HUES64 (cell line): ENCODE results near the gene CFAP119. TPM values are rescaled to one million over a fixed set of nuclear protein-coding genes. Genes with fewer than 3 reads are reported as not detected.
"Not testable (repeated sequence)": the region's sequence is repeated elsewhere in the genome, so short reads cannot be mapped to it uniquely, and the experiment has no call there.

ENCODE experiments used
- H3K27ac ChIP-seq: 2 replicates; pipeline ENCODE4 v1.7.0; 2013; ENCODE audit warnings: low read depth, low read length, inconsistent platforms
- H3K27me3 ChIP-seq: 2 replicates; pipeline ENCODE4 v1.6.1; 2013; ENCODE audit warnings: mild to moderate bottlenecking, low read length; ENCODE audit not compliant: insufficient read depth
- H3K36me3 ChIP-seq: 2 replicates; pipeline ENCODE4 v1.6.1; 2013; ENCODE audit warnings: mild to moderate bottlenecking, low read length; ENCODE audit not compliant: insufficient read depth
- H3K4me1 ChIP-seq: 2 replicates; pipeline ENCODE4 v1.6.1; 2013; ENCODE audit warnings: mild to moderate bottlenecking, low read length, moderate library complexity; ENCODE audit not compliant: insufficient read depth
- H3K4me3 ChIP-seq: 2 replicates; pipeline ENCODE4 v1.5.1; 2013; ENCODE audit warnings: mild to moderate bottlenecking, low read length, moderate library complexity
- H3K9ac ChIP-seq: 2 replicates; pipeline ENCODE4 v1.6.1; 2013; ENCODE audit warnings: mild to moderate bottlenecking, low read depth, low read length
- H3K9me3 ChIP-seq: 2 replicates; pipeline ENCODE4 v1.6.1; 2013; ENCODE audit warnings: low read depth, low read length; ENCODE audit not compliant: insufficient read depth
- WGBS: fragments of 150-250, 120-280 bp; methylation state at CpG from one replicate; pipeline ENCODE4 v1.1.7; 2013; ENCODE audit warnings: missing lambda C conversion rate; 5-methylcytosine and 5-hydroxymethylcytosine counted together
- polyA plus RNA-seq, 2 experiments: library from polyadenylated mRNA; stranded (reverse); fragments of 50-300 nt; gene quantifications; one replicate each; pipeline ENCODE4 v1.2.3, GENCODE V29; 2013

Gene CFAP119
- polyA plus RNA-seq (2013, experiment 1 of 2) = 3.5 TPM
- 2.4 TPM for polyA plus RNA-seq (2013, experiment 2 of 2)

- WGBS = 1% methylated on average over 60 of the region's 60 CpGs
- no peaks in the 10 kb centered on the region for H3K27me3 ChIP-seq
- H3K4me3 ChIP-seq = peak within 1 kb of the TSS; percentile 96
- peaks cover 9% of the 10 kb centered on the region; the same call in 1 of the 2 replicates for H3K4me1 ChIP-seq
- peak within 1 kb of the TSS; percentile 91 for H3K9ac ChIP-seq
- peaks cover 52% of the 10 kb centered on the region for H3K36me3 ChIP-seq
- H3K9me3 ChIP-seq = no peaks in the 10 kb centered on the region
- H3K27ac ChIP-seq = peak within 1 kb of the TSS; percentile 60
Observed at GRCh38 chr16:30761928-30762902, at the start of gene CFAP119, which contains the start of gene RNF40. CFAP119 (minus strand) TSS chr16:30762062; CDS start chr16:30761748, 314 bp downstream. RNF40 (plus strand) TSS chr16:30762322; CDS start chr16:30762546, 224 bp downstream.

- WGBS = 79% methylated on average over 5 of the region's 5 CpGs
- not testable (repeated sequence) for H3K4me3 ChIP-seq, H3K9ac ChIP-seq, H3K36me3 ChIP-seq, H3K4me1 ChIP-seq, H3K9me3 ChIP-seq, H3K27ac ChIP-seq
- H3K27me3 ChIP-seq = peaks cover 55% of the 10 kb centered on the region
Observed at GRCh38 chr16:30809675-30810074, 47.8 kb upstream of the CFAP119 start.

DNA sequence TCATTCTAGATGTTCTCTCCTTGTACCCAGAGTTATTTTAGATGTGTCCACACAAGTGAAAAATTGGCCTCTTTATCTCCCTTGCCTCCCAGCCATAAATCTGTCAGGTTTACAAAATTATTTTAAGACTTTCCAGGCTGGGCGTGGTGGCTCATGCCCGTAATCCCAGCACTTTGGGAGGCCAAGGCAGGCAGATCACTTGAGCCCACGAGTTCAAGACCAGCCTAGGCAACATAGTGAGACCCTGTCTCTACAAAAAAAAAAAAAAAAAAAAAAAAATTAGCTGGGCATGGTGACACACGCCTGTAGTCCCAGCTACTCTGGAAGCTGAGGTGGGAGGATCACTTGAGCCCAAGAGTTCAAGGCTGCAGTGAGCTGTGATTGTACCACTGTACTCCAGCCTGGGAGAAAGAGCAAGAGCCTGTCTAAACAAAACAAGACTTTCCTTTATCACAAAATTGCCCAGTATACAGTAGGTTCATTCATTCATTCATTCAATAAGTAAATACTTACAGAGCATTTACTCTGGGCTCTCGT is 47.1 kb upstream of the CFAP119 start:
- H3K27ac ChIP-seq, H3K9ac ChIP-seq, H3K36me3 ChIP-seq, H3K4me3 ChIP-seq, H3K4me1 ChIP-seq, H3K9me3 ChIP-seq: not testable (repeated sequence)
- H3K27me3 ChIP-seq = peaks cover 57% of the 10 kb centered on the region
- 61% methylated on average over 4 of the region's 5 CpGs for WGBS

DNA sequence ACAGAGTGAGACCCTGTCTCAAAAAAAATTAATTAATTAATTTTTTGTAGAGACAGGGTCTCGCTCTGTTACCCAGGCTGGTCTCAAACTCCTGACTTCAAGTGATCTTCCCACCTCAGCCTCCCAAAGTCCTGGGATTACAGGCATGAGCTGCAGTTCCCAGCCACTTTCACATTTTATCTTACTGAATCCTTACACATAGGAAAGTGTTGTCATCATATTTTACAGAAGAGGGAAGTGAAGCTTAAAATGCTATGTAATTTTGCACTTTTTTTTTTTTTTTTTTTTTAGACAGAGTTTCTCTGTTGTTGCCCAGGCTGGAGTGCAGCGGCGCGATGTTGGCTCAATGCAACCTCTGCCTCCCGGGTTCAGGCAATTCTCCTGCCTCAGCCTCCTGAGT is 46.3 kb upstream of the CFAP119 start:
- H3K36me3 ChIP-seq = no peaks in the 10 kb centered on the region

GRCh38 chr16:30805370-30806169 is 43.7 kb upstream of the CFAP119 start:
- H3K27ac ChIP-seq = peak overlapping the region; percentile 72
- peak overlapping the region; percentile 84 for H3K4me3 ChIP-seq
- peak overlapping the region; percentile 85 for H3K9ac ChIP-seq
- H3K9me3 ChIP-seq = no peaks in the 10 kb centered on the region
- no peaks in the 10 kb centered on the region for H3K36me3 ChIP-seq
- H3K27me3 ChIP-seq = peaks cover 60% of the 10 kb centered on the region
- H3K4me1 ChIP-seq = peaks cover 5% of the 10 kb centered on the region; the same call in 1 of the 2 replicates
- 2% methylated on average over 62 of the region's 62 CpGs for WGBS

More for the DNA sequence above, 46.3 kb upstream of the CFAP119 start:
- Histone ChIP-seq H3K9me3 (no peaks in the 10 kb centered on the region), H3K27me3 (peaks cover 63% of the 10 kb centered on the region), H3K4me3 (no peak overlapping the region), H3K27ac (no peak overlapping the region), H3K9ac (no peak overlapping the region), H3K4me1 (peaks cover 5% of the 10 kb centered on the region; the same call in 1 of the 2 replicates)
- WGBS = 98% methylated on average over 5 of the region's 5 CpGs

DNA sequence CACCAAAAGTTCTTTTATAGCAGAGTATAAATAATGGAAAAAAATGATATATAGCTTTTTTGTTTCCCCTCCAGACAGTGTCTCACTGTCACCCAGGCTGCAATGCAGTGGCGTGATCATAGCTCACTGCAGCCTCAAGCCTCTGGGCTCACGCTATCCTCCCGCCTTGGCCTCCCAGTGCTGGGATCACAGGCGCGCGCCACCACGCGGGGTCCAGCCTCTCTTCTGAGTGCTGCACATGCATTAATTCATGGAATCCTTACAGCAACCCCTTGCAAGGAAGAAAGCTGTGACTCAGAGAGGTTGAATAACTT is 43.2 kb upstream of the CFAP119 start:
- Histone ChIP-seq H3K36me3 (no peaks in the 10 kb centered on the region), H3K4me3 (peak overlapping the region; percentile 84), H3K9ac (peak overlapping the region; percentile 85), H3K9me3 (no peaks in the 10 kb centered on the region), H3K27ac (no peak overlapping the region), H3K27me3 (peaks cover 62% of the 10 kb centered on the region), H3K4me1 (peaks cover 5% of the 10 kb centered on the region; the same call in 1 of the 2 replicates)
- 75% methylated on average over 8 of the region's 8 CpGs for WGBS

DNA sequence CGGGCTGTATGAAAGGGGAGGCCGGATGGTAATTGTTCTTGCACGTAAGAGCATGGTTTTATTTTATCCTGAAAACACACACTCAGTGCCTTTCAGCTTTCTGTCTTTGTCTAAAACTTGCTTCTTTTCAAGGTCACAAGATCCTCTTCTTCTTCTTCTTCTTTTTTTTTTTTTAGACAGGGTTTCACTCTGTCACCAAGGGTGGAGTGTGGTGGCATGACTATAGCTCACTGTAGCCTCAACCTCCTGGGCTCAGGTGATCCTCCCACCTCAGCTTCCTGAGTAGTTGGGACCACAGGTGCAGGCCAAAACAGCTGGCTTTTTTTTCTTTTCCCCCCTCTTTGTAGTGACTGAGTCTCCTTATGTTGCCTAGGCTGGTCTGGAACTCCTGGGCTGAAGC is 41.1 kb upstream of the CFAP119 start:
- no peak overlapping the region for H3K27ac ChIP-seq
- peaks cover 54% of the 10 kb centered on the region for H3K27me3 ChIP-seq
- no peaks in the 10 kb centered on the region for H3K36me3 ChIP-seq
- H3K9me3 ChIP-seq = no peaks in the 10 kb centered on the region
- peaks cover 5% of the 10 kb centered on the region; the same call in 1 of the 2 replicates for H3K4me1 ChIP-seq
- no peak overlapping the region for H3K4me3 ChIP-seq
- no peak overlapping the region for H3K9ac ChIP-seq
- 83% methylated on average over 3 of the region's 3 CpGs for WGBS

DNA sequence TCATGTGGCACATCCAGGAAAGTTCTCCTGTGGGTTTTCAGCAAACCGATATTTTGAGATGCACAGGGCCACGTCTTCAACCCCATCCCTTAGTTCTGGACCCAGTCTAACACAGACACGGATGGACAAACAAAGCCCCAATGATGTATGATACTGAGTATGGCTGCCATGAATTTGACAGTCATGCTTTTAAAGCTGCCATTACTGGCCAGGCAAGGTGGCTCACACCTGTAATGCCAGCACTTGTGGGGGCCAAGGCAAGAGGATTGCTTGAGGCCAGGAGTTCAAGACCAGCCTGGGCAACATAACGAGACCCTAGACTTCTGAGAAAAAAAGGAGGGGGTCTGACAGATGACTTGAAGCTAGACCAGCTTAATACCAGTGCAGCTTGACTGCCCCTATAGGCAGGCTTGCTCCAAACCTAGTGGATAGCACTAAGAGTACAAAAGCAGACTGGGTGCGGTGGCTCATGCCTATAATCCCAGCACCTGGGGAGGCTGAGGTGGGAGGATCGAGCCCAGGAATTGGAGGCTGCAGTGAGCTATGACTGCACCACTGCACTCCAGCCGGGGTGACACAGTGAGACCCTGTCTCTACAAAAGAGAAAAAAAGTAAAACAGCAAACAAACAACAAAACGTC is 35.9 kb upstream of the CFAP119 start:
- no peak overlapping the region for H3K9ac ChIP-seq
- no peaks in the 10 kb centered on the region for H3K4me1 ChIP-seq
- no peaks in the 10 kb centered on the region for H3K9me3 ChIP-seq
- H3K4me3 ChIP-seq = no peak overlapping the region
- H3K36me3 ChIP-seq = no peaks in the 10 kb centered on the region
- H3K27ac ChIP-seq = no peak overlapping the region
- WGBS = 81% methylated on average over 8 of the region's 8 CpGs
- peaks cover 14% of the 10 kb centered on the region for H3K27me3 ChIP-seq

DNA sequence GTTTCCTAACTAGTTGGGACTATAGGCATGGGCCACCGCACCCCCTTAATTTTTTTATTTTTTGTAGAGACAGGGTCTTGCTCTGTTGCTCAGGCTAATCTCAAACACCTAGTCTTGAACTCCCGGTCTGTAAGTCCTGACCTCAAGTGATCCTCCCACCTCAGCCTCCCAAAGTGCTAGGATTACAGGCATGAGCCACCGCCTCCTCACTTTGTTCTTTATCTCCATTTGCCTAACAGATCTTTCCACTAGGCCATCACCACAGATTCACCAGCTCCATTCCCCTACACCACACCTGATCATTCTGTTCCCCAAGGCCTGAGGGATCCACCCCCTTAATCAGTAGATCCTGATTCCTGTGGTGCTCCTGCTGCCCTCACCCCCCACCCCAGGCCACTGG is 32.8 kb upstream of the CFAP119 start:
- H3K4me3 ChIP-seq = no peak overlapping the region
- peaks cover 8% of the 10 kb centered on the region; the same call in 1 of the 2 replicates for H3K27me3 ChIP-seq
- no peak overlapping the region for H3K9ac ChIP-seq
- H3K4me1 ChIP-seq = no peaks in the 10 kb centered on the region
- WGBS = 93% methylated on average over 3 of the region's 3 CpGs
- H3K9me3 ChIP-seq = no peaks in the 10 kb centered on the region
- no peak overlapping the region for H3K27ac ChIP-seq
- H3K36me3 ChIP-seq = no peaks in the 10 kb centered on the region

- WGBS = 79% methylated on average over 7 of the region's 7 CpGs
- no peaks in the 10 kb centered on the region for H3K9me3 ChIP-seq
- no peak overlapping the region for H3K4me3 ChIP-seq
- no peaks in the 10 kb centered on the region for H3K4me1 ChIP-seq
- H3K27ac ChIP-seq = no peak overlapping the region
- H3K27me3 ChIP-seq = peaks cover 8% of the 10 kb centered on the region; the same call in 1 of the 2 replicates
- H3K36me3 ChIP-seq = no peaks in the 10 kb centered on the region
- no peak overlapping the region for H3K9ac ChIP-seq
Observed at GRCh38 chr16:30793508-30794069, 31.7 kb upstream of the CFAP119 start.
